ENCODE measurements around the gene IRF2BP1. TPM values are rescaled to one million over a fixed set of nuclear protein-coding genes. Genes with fewer than 3 reads are reported as not detected.

Gene IRF2BP1
- total RNA-seq, 2 experiments from 2014 or later = 20.9 to 23.9 TPM

GRCh38 chr19:45882652-45883585 lies 3.0 kb downstream of the IRF2BP1 start:
- no peak overlapping the region for H3K27ac Mint-ChIP-seq
- H3K27me3 Mint-ChIP-seq = peaks cover 5% of the 10 kb centered on the region
- H3K36me3 Mint-ChIP-seq = no peaks in the 10 kb centered on the region
- H3K4me1 Mint-ChIP-seq = peaks cover 20% of the 10 kb centered on the region
- POLR2A ChIA-PET = interaction anchor here (1.3 kb wide), 1 partner anchor 66 kb away, joined by 5 read pairs; no protein-coding TSS in a partner anchor
- DNase-seq (peak; percentile 90), ATAC-seq (ENCODE audit: low read depth) (no peak)
- H3K4me3 Mint-ChIP-seq = peak overlapping the region; percentile 52
- H3K9me3 Mint-ChIP-seq = no peaks in the 10 kb centered on the region

- POLR2A ChIA-PET = interaction anchor here (1.1 to 1.3 kb wide), 2 partner anchors 19 to 65 kb away, joined by 3 to 5 read pairs; partner anchors contain the start of gene SYMPK
- H3K36me3 Mint-ChIP-seq = no peaks in the 10 kb centered on the region
- no peak overlapping the region for H3K27ac Mint-ChIP-seq
- no peak for ATAC-seq (ENCODE audit: low read depth)
- H3K4me1 Mint-ChIP-seq = peaks cover 20% of the 10 kb centered on the region
- H3K27me3 Mint-ChIP-seq = peaks cover 9% of the 10 kb centered on the region
- no peaks in the 10 kb centered on the region for H3K9me3 Mint-ChIP-seq
- H3K4me3 Mint-ChIP-seq = no peak overlapping the region
- DNase-seq = no peak
These were observed 3.9 kb downstream of the IRF2BP1 start for GRCh38 chr19:45881909-45882528.

GRCh38 chr19:45881082-45881908 lies 4.6 kb downstream of the IRF2BP1 start:
- POLR2A ChIA-PET = interaction anchor here (0.5 to 1.1 kb wide), 3 partner anchors 19 to 941 kb away, joined by 3 to 5 read pairs (median 4); partner anchors contain the start of gene SYMPK
- Mint-ChIP-seq H3K27me3 (peaks cover 10% of the 10 kb centered on the region), H3K4me1 (peaks cover 22% of the 10 kb centered on the region), H3K27ac (no peak overlapping the region), H3K9me3 (no peaks in the 10 kb centered on the region), H3K36me3 (no peaks in the 10 kb centered on the region), H3K4me3 (no peak overlapping the region)
- DNase-seq (no peak), ATAC-seq (ENCODE audit: low read depth) (no peak)

GRCh38 chr19:45879971-45880370 lies 6.0 kb downstream of the IRF2BP1 start:
- no peaks in the 10 kb centered on the region for H3K9me3 Mint-ChIP-seq
- POLR2A ChIA-PET = no interaction called here
- H3K27ac Mint-ChIP-seq = no peak overlapping the region
- peaks cover 21% of the 10 kb centered on the region for H3K27me3 Mint-ChIP-seq
- DNase-seq = no peak
- H3K4me1 Mint-ChIP-seq = peaks cover 24% of the 10 kb centered on the region
- H3K36me3 Mint-ChIP-seq = no peaks in the 10 kb centered on the region
- no peak overlapping the region for H3K4me3 Mint-ChIP-seq
- no peak for ATAC-seq (ENCODE audit: low read depth)

GRCh38 chr19:45879055-45879454 lies 6.9 kb downstream of the IRF2BP1 start:
- Mint-ChIP-seq H3K27ac (no peak overlapping the region), H3K4me1 (peaks cover 21% of the 10 kb centered on the region), H3K9me3 (no peaks in the 10 kb centered on the region), H3K36me3 (no peaks in the 10 kb centered on the region), H3K4me3 (no peak overlapping the region), H3K27me3 (peaks cover 24% of the 10 kb centered on the region)
- DNase-seq = no peak
- POLR2A ChIA-PET = interaction anchor here (0.6 kb wide), 1 partner anchor 20 kb away, joined by 5 read pairs; no protein-coding TSS in a partner anchor
- no peak for ATAC-seq (ENCODE audit: low read depth)

- DNase-seq (no peak), ATAC-seq (ENCODE audit: low read depth) (no peak)
- POLR2A ChIA-PET = interaction anchor here (0.6 kb wide), 1 partner anchor 35 kb away, joined by 3 read pairs; no protein-coding TSS in a partner anchor
- Mint-ChIP-seq H3K27ac (no peak overlapping the region), H3K36me3 (no peaks in the 10 kb centered on the region), H3K27me3 (peaks cover 24% of the 10 kb centered on the region), H3K4me1 (peaks cover 19% of the 10 kb centered on the region), H3K4me3 (no peak overlapping the region), H3K9me3 (no peaks in the 10 kb centered on the region)
These were observed 7.7 kb downstream of the IRF2BP1 start for GRCh38 chr19:45878043-45878794.

- H3K36me3 Mint-ChIP-seq = no peaks in the 10 kb centered on the region
- H3K27ac Mint-ChIP-seq = no peak overlapping the region
- peaks cover 12% of the 10 kb centered on the region for H3K4me1 Mint-ChIP-seq
- peaks cover 25% of the 10 kb centered on the region for H3K27me3 Mint-ChIP-seq
- H3K4me3 Mint-ChIP-seq = no peak overlapping the region
- DNase-seq (no peak), ATAC-seq (ENCODE audit: low read depth) (peak; percentile 35)
- POLR2A ChIA-PET = no interaction called here
- H3K9me3 Mint-ChIP-seq = no peaks in the 10 kb centered on the region
These were observed 9.3 kb downstream of the IRF2BP1 start for GRCh38 chr19:45876411-45877197.

- H3K4me3 Mint-ChIP-seq = no peak overlapping the region
- H3K27ac Mint-ChIP-seq = peak overlapping the region; percentile 13
- ATAC-seq (ENCODE audit: low read depth) (peak; percentile 47), DNase-seq (no peak)
- peaks cover 24% of the 10 kb centered on the region for H3K27me3 Mint-ChIP-seq
- H3K36me3 Mint-ChIP-seq = no peaks in the 10 kb centered on the region
- peaks cover 10% of the 10 kb centered on the region for H3K4me1 Mint-ChIP-seq
- no peaks in the 10 kb centered on the region for H3K9me3 Mint-ChIP-seq
- POLR2A ChIA-PET = no interaction called here
These were observed 9.9 kb downstream of the IRF2BP1 start for GRCh38 chr19:45876161-45876410.

- ATAC-seq (ENCODE audit: low read depth) = no peak
- Mint-ChIP-seq H3K36me3 (no peaks in the 10 kb centered on the region), H3K4me1 (peaks cover 10% of the 10 kb centered on the region), H3K27ac (no peak overlapping the region), H3K9me3 (no peaks in the 10 kb centered on the region), H3K27me3 (peaks cover 24% of the 10 kb centered on the region), H3K4me3 (no peak overlapping the region)
- DNase-seq = no peak
- POLR2A ChIA-PET = no interaction called here
These were observed 11.3 kb downstream of the IRF2BP1 start for GRCh38 chr19:45874620-45874966.

GRCh38 chr19:45873219-45873772 lies 12.6 kb downstream of the IRF2BP1 start:
- ATAC-seq (ENCODE audit: low read depth) (no peak), DNase-seq (no peak)
- Mint-ChIP-seq H3K27me3 (peaks cover 21% of the 10 kb centered on the region), H3K9me3 (no peaks in the 10 kb centered on the region), H3K27ac (no peak overlapping the region), H3K4me1 (peaks cover 7% of the 10 kb centered on the region), H3K36me3 (no peaks in the 10 kb centered on the region), H3K4me3 (no peak overlapping the region)
- POLR2A ChIA-PET = no interaction called here

GRCh38 chr19:45872095-45872919 lies 13.6 kb downstream of the IRF2BP1 start:
- DNase-seq = no peak
- Mint-ChIP-seq H3K4me3 (no peak overlapping the region), H3K36me3 (no peaks in the 10 kb centered on the region), H3K27ac (no peak overlapping the region), H3K27me3 (peaks cover 23% of the 10 kb centered on the region), H3K9me3 (no peaks in the 10 kb centered on the region), H3K4me1 (peaks cover 6% of the 10 kb centered on the region)
- ATAC-seq (ENCODE audit: low read depth) = no peak
- POLR2A ChIA-PET = no interaction called here

Data from activated naive CD8-positive, alpha-beta T cell treated with anti-CD3 and anti-CD28 coated beads, Interleukin-2, amount 10 ng/mL, durations not matched to agents 7 days and 5 days (primary cell).